Thyroid gland (tissue), 4 donors: Measurements from ENCODE around the gene MAML1.

Experiments
- POLR2A ChIP-seq, 2 donors: fragments of 450-650 bp; IDR thresholded peaks; one replicate each; pipeline ENCODE4 v1.6.1; 2017; ENCODE audit warnings: antibody characterized with exemption in 2 of 2, mild to moderate bottlenecking in 2 of 2, moderate library complexity in 1 of 2
- TF ChIP-seq, protein P1 (sequence below), 6 experiments: fragments of 200-600 bp in 3 of 6; fragments of 450-650 bp in 3 of 6; sonication (generic) in 3 of 6; IDR thresholded peaks; one replicate each; pipeline ENCODE4 v1.5.1; 2016 to 2019; ENCODE audit warnings: antibody characterized with exemption in 6 of 6, mild to moderate bottlenecking in 2 of 6, inconsistent platforms in 1 of 6, moderate library complexity in 1 of 6

DNA sequence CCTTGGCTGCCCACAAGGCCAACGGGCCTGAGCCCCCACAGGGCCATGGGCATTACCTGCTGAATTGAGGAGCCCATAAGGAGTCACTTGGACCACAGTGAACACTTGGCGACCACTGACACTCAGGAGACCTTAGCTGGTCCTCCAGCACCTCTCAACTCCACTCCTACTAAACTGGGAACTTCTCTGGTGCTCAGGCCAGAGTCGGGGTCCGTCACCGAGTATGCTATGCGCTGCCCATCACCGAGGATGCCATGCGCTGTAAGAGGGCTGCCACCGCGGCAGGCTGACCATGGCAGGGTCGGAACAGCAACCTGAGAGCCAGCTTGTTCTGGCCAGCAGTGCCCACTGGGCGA is 87.5 kb downstream of the MAML1 start:
- TF ChIP-seq, protein P1, sequence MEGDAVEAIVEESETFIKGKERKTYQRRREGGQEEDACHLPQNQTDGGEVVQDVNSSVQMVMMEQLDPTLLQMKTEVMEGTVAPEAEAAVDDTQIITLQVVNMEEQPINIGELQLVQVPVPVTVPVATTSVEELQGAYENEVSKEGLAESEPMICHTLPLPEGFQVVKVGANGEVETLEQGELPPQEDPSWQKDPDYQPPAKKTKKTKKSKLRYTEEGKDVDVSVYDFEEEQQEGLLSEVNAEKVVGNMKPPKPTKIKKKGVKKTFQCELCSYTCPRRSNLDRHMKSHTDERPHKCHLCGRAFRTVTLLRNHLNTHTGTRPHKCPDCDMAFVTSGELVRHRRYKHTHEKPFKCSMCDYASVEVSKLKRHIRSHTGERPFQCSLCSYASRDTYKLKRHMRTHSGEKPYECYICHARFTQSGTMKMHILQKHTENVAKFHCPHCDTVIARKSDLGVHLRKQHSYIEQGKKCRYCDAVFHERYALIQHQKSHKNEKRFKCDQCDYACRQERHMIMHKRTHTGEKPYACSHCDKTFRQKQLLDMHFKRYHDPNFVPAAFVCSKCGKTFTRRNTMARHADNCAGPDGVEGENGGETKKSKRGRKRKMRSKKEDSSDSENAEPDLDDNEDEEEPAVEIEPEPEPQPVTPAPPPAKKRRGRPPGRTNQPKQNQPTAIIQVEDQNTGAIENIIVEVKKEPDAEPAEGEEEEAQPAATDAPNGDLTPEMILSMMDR (IDR thresholded peaks at IDR 0.05) = no peak
- TF ChIP-seq POLR2A (IDR thresholded peaks at IDR 0.05) = no peak
